ENCODE results near the gene PRR36.
A peak's percentile ranks its signal among the peaks of the same experiment; 100 is the strongest.
"Not testable (repeated sequence)": the region's sequence is repeated elsewhere in the genome, so short reads cannot be mapped to it uniquely, and the experiment has no call there.

Gene PRR36

DNA sequence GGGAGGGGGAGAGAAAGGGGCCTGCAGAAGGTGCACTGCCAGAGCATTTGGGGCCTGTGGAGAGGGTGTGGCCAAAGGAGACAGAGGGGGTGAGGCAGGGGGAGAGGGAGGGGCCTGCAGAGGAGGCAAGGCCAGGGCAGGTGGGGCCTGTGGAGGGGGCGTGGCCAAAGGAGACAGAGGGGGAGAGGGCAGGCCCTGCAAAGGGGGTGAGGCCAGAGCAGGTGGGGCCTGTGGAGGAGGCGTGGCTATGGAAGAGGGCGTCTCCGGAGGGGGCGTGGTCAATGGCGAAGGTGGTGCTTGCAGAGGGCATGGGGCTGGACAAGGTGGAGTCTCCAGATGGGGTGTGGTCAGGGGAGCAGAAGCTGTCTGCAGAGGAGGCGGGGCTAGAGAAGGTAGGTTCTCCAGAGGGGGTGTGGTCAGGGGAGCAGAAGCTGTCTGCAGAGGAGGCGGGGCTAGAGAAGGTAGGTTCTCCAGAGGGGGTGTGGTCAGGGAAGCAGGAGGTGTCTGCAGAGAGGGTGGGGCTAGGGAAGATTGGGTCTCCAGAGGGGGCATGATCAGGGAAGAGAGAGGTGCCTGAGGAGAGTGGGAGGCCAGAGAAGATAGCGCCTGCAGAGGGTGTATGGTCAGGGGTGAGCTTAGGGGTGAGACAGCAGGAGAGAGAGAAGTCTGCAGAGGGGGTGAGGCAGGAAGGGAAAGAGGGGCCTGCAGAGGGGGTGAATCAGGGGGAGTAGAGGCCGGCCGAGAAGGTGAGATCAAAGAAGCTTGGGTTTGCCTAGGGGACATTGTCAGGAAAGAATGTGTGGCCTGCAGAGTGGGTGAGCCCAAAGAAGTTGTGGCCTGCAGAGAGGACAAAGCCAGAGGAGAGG lies 3.4 kb downstream of the PRR36 start:
- DNase-seq, result peak; percentile 82

GRCh38 chr19:7869910-7870511 lies 4.2 kb downstream of the PRR36 start:
- DNase-seq, result peak; percentile 78

GRCh38 chr19:7869453-7869909 lies 4.7 kb downstream of the PRR36 start:
- DNase-seq, result peak; percentile 71

DNA sequence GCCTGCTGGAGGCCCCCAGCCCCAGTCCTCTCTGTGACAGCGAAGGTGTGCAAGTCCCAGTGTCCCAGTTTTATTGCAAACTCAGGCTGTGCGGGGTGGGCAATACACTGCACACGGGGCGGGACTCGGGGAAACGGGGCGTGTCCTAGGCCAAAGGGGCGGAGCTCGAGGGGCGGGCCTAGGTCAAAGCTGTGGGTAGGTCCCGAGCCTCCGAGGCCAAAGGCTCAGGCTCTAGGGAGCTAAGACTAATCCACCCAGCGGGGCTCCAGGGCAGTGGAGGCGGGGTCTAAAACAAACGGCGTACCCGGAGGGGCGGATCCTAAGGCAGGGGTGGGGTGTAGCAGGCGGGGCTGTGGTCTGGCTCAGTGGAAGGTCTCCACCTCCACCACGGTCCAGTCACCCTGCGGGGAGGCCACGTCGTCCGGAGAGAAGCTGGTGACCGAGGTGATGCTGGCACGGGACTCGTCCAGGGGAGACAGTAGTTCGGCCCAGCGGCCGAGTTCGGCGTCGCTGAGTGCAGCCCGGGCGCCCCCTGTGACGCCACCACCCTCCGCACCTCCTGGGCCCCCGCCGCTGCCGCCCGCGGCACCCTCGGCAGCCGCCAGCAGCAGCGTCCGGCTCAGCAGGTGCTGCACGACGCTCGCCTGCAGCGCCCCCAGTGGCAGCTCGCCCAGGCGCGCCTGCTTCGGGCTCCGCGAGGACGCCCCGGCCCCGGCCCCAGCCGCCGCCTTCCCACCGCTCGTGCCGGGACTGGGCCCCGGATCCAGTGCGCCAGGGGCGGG lies 5.3 kb downstream of the PRR36 start:
- peak; percentile 77 for DNase-seq

- no peak for DNase-seq
Measured at GRCh38 chr19:7868326-7868670, 5.9 kb downstream of the PRR36 start.

DNA sequence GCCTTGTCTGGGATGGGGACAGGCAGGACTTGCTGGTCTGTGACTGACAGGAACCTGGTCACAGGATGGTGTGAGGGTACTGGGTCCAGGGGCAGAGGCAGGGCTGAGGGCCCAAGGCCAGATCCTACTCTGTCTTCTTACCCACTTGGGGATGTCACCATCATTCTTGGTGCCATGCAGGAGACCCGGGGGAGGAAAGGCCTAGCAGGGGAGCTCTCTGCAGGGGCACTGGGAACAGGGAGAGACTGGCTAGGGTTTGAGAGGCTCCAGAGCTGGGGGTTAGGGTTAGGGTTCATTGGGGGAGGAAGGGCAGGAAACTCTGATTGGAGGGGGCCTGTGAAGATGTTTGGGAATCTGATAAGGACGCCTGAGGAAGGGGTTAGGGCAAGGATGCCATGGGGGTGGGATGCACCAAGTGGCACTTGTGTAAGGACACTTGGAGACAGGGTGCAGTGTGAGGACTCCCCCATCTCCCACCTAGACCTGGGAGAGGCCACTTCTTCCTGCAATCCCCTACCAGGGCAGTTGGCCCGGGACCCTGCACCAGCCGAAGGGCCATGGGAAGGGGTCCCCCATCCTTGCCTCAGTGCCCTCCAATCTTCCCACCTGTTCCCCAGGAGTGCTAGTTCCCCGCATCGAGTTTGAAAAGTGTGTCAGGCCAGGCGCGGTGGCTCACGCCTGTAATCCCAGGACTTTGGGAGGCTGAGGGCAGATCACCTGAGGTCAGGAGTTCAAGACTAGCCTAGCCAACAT lies 6.9 kb downstream of the PRR36 start:
- no peak for DNase-seq

- no peak for DNase-seq
Measured at GRCh38 chr19:7866399-7867091, 7.6 kb downstream of the PRR36 start.

DNA sequence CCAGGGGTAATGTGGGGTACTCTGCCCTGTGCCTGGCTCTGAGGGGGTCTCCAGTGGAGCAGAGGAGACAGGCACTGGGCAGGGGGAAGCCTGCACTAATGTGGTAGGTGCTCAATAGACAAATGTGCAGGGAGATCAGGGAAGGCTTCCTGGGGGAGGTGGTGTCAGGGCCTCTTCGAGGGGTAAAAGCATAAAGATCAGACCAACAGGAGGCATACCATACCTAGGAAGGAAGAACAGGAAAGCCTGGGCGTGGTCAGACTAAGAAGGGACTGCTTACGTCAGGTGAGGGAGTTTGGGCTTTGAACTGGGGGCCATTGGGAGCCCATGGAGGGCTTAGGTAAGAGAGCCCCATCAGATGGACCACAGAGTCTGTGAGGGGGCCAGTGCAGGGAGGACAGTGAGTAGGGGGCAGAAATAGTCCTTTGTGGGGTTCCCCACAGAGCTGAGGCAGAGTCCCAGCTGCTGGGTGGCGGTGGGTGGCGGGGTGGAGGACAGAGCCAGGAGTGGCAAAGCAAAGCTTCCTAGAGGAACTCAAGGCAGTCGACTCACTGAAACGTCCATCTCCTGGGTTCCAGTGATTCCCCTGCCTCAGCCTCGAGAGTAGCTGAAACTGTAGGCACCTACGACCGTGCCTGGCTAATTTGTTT lies 8.8 kb downstream of the PRR36 start:
- DNase-seq, result no peak

- no peak for DNase-seq
Measured at GRCh38 chr19:7864690-7865074, 9.5 kb downstream of the PRR36 start.

DNA sequence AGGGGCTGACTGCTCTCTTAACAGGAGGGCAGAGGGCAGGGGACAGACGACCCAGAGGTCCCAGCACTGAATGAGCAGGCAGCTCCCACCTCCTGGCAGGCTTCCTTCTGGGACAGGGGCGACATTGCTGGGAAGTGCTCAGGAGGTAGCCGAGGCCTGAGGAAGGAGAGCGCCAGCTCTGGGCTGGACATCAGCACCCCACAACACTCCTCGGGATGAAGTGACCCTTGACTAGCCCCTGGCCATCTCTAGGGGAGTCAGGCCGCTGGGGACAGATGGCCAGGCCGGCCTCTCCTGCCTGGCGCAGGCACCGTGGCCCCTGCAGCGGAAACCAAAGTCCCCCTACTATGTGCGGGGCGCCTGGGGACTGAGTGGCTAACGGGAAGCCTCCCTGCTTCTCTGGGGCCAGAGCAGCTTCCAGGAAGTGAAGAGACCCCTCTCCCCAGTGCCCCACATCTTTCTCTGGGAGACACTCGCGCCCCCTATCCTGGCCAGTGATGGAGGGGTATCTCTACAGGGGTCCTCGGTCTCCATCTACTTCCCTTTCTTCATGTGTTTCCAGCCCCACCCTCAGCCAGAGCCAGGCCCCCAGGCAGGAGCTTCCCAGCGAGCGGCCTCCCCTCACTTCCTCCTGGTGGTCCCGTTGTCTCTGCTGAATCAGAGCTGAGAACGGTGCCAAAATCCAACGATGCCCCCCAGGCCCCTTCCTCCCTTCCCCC lies 10.1 kb downstream of the PRR36 start:
- no peak for DNase-seq

GRCh38 chr19:7863157-7863970 lies 10.8 kb downstream of the PRR36 start:
- no peak for DNase-seq

DNA sequence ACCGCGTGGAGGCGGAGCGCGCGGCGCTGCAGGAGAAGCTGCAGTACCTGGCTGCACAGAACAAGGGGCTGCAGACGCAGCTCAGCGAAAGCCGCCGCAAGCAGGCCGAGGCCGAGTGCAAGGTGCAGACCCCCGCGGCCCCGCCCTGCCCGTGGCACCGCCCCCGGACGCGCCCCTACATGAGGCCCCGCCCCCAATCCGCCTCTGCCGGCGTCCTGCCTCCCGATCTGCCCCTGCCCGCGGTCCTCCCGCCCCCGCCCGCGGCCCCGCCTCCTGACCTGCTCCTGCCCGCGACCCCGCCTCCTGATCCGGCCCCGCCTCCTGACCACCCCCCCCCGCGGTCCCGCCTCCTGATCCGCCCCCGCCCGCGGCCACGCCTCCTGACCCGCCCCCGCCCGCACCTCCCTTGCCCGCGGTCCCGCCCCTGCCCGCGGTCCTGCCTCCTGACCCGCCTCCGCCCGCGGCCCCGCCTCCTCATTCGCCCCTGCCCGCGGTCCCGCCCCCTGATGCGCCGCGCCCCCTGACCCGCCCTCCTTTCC lies 11.7 kb downstream of the PRR36 start:
- DNase-seq, result no peak

- no peak for DNase-seq
Measured at GRCh38 chr19:7861619-7862412, 12.4 kb downstream of the PRR36 start.

DNA sequence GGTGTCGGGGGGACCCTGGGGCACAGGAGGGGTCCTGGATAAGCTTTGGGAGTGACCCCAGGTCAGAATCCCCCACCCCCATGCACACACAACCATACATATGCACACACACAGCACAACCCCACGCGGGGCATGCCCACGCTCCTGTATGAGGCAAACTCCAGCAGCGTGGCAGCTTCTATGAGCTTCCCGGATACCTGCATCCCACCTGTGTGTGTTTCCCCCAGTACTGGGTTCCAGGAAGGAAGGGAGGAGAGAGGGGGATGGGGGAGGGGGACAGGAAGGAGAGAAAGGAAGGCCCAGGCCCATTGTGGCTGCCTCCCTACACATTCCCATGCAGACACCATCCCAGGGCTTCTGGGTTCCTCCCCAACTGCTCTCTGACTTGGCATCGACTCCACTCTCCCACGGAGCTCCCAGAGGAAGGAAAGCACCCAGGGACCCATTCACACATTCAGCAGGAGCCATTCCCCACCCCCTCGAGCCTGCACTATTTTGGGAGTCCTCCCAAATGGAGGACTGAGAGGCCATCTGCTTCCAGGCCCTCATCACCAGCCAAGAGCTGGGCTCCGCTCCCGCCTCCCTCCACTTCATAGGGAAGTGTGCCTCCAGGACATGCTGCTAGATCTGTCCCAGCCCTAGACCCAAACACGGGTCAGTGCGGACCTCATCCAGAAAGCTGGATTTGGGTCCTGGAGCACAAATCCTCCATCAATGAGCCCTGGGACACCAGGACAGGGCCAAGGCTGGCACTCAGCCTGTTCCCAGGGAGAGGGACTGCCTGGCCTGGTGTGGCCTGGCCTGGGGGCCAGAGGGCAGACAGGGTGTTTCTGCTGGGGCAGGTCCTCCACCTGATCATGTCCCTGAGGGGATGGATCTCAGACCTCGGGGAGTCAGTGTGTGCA lies 13.2 kb downstream of the PRR36 start:
- no peak for DNase-seq

DNA sequence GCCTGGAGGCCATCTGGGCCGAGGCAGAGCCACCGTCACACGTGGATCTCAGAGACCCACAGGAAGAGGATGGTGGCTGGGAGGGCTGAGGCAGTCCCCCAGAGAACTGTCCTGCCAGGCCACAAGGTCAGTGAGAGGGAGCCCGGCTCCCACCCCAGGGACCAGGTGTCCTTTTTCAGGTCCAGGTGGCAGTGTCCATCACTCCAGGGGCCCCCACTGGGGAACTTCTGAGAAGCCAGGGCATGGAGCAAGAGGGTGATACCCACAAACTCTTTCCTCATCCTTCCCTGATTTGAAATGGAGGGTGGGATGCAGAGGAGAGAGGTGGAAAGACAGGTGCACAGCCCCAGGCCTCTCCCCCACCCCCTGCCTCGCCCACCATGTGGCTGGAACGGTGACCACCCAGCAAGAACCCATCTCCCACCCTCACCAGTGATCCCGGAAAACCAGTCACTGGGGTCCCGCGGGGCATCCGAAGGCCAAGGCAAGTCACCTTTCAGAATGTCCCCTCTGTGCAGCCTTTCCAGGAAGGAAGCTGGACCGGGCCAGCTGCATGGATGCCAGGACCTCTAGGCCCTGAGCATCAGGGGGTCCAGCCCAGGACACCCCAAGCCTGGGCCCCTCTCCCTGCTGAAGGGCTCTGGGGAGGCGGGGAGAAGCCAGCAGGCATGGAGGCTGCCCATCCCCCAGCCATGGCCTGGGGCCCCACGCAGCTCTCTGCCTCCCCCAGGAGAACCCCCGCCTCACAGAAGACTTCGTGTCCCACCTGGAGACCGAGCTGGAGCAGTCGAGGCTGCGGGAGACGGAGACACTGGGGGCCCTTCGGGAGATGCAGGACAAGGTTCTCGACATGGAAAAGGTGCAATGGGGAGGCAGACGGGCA lies 14.1 kb downstream of the PRR36 start:
- DNase-seq, result no peak

GRCh38 chr19:7859087-7859486 lies 15.1 kb downstream of the PRR36 start:
- DNase-seq, result not testable (repeated sequence)

All from NCI-H226 (cell line).